Effector memory CD8-positive, alpha-beta T cell (primary cell): ENCODE measurements around the gene ZBTB7C.

Source experiments
- ATAC-seq: fragments of 150-1000 bp; cut with Tn5 transposase; replicated peaks from 2 replicates; pipeline ENCODE4 v1.10.0; 2021; ENCODE audit warnings: mild to moderate bottlenecking, moderate library complexity
- DNase-seq, 3 experiments: peaks; one replicate each; pipeline ENCODE4 v3.0.0; 2021
- H3K27ac Mint-ChIP-seq, 2 donors: one replicate each; pipeline ENCODE4 v1.8.0; 2022; ENCODE audit warnings: mild to moderate bottlenecking in 2 of 2, mixed read lengths in 2 of 2, moderate library complexity in 2 of 2
- H3K27me3 Mint-ChIP-seq, 2 donors: one replicate each; pipeline ENCODE4 v1.8.0; 2022; ENCODE audit warnings: mixed read lengths in 2 of 2
- H3K36me3 Mint-ChIP-seq: one replicate; pipeline ENCODE4 v1.8.0; 2022; ENCODE audit warnings: mild to moderate bottlenecking, moderate library complexity, mixed read lengths; ENCODE audit not compliant: insufficient read depth
- H3K4me1 Mint-ChIP-seq, 2 donors: one replicate each; pipeline ENCODE4 v1.8.0; 2022; ENCODE audit warnings: low read depth in 2 of 2, mixed read lengths in 2 of 2
- H3K4me3 Mint-ChIP-seq, 2 donors: one replicate each; pipeline ENCODE4 v1.8.0; 2022; ENCODE audit warnings: mild to moderate bottlenecking in 2 of 2, mixed read lengths in 2 of 2, moderate library complexity in 2 of 2
- H3K9me3 Mint-ChIP-seq, 2 donors: one replicate each; pipeline ENCODE4 v1.8.0; 2022; ENCODE audit warnings: mixed read lengths in 2 of 2

Gene ZBTB7C

DNA sequence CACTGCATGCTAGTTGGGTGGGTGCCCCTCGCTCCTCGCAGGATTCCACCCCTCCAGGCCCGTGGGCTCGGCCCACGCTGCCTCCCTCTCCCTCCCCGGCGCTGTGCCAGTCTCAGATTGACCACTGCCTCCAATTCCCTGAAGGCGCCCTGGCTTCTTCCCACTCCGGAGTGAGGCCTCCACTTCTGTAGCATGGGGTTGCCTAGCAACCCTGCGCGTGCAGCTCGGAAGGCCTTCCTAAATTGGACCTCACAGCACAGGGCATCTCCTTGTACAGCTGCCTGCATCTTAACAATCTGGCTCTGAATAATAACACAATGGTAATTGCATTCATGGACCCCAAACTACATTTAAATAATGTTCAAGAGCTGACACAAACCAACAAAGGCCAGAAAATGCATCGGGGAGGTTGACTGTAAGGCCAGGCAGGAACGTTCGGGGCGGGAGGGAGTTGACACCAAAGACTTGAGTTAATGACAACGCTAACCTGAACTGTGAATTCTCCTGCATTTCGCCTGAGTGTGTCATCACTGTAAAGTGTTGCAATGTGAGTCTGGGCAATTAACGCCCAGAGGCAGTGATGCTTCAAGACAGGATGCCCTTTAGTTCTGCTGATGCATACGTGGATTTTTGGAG, 222.9 kb downstream of the ZBTB7C start:
- DNase-seq = no peak
- H3K4me1 Mint-ChIP-seq = no peaks in the 10 kb centered on the region
- H3K36me3 Mint-ChIP-seq = no peaks in the 10 kb centered on the region
- no peaks in the 10 kb centered on the region for H3K9me3 Mint-ChIP-seq
- H3K4me3 Mint-ChIP-seq = no peak overlapping the region
- no peak overlapping the region for H3K27ac Mint-ChIP-seq
- peaks cover 67 to 97% of the 10 kb centered on the region in 2 donors for H3K27me3 Mint-ChIP-seq
- no peak for ATAC-seq

DNA sequence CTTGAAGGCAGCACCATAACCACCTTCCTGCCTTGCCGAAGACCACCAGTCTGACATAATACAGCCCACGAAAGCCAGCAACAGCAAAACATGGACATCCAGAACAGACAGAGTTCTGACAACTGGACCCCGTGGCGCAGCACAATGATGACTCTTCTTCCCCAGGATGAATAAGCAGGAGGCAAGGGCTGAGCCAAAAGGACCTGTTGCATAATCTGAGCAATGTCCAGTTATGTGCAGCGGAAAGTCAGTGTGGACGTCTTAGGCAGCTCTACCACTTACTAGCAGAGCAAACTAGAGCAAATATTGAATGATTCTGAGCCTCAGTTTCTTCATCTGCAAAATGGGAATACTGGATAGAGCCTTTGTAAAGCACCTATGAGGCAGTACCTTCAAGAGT, 225.1 kb downstream of the ZBTB7C start:
- Mint-ChIP-seq H3K36me3 (no peaks in the 10 kb centered on the region), H3K4me1 (no peaks in the 10 kb centered on the region), H3K9me3 (no peaks in the 10 kb centered on the region), H3K4me3 (no peak overlapping the region), H3K27ac (no peak overlapping the region), H3K27me3 (peaks cover 69 to 79% of the 10 kb centered on the region in 2 donors)
- DNase-seq (no peak), ATAC-seq (no peak)

DNA sequence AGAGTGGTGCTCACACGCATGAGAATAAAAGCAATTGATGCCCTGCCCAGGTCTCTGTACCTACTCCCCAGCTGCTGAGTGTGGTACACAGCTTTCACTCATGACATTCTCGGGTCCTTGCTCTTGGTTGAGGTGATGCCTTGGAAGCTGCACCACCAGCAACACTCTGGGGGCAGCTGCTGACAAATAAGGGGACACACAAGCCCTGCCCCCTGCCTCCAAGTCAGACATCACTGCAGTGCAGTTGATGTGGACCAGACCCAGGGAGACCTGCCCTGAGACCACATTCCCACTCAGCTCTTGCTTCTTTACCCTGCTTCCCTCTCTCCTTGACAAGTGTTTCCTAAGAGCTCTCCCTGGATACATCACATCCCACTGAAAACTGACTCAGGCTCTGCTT, 225.6 kb downstream of the ZBTB7C start:
- no peaks in the 10 kb centered on the region for H3K36me3 Mint-ChIP-seq
- no peak overlapping the region for H3K4me3 Mint-ChIP-seq
- H3K4me1 Mint-ChIP-seq = no peaks in the 10 kb centered on the region
- H3K27ac Mint-ChIP-seq = no peak overlapping the region
- no peak for DNase-seq
- H3K27me3 Mint-ChIP-seq = peaks cover 64 to 78% of the 10 kb centered on the region in 2 donors
- ATAC-seq = no peak
- H3K9me3 Mint-ChIP-seq = no peaks in the 10 kb centered on the region

DNA sequence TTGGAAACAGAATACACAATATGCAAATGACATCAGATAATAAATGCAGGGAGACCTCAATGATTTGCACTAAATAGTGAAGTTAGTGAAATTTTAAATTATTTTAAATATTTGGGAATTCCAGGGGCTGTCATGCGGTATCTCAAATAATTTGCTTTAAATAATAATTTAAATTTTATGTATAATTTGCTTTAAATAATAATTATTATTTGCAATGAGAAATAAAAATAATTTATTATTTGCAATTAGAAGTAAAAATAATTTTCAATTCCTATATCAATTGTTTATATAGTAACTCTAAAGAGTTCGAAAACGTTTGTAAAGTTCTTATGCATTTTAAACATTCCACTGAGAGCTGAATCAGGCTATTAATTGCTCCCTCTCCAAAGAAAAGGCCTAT, 226.4 kb downstream of the ZBTB7C start:
- Mint-ChIP-seq H3K27me3 (peaks cover 57 to 70% of the 10 kb centered on the region in 2 donors), H3K36me3 (no peaks in the 10 kb centered on the region), H3K4me1 (no peaks in the 10 kb centered on the region), H3K27ac (no peak overlapping the region), H3K4me3 (no peak overlapping the region), H3K9me3 (no peaks in the 10 kb centered on the region)
- DNase-seq (no peak), ATAC-seq (no peak)

DNA sequence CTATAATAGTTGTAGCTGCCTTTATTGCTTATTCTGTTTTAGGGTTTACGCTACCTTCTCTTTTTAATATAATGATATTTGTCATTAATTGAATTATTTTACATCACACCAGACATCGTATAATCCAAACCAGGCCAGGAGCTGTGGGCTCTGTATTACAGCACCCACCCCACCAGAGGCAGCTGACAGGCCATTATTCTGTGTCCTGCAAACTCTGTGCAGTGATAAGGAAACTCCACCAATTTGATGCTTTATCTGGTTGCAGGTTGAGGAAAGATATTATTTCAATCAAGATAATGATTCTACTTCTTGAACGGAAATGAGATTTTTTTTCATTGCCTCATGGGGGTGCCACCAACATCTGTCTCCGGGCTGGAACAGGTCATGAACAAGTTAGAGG, 227.3 kb downstream of the ZBTB7C start:
- ATAC-seq (no peak), DNase-seq (no peak)
- no peaks in the 10 kb centered on the region for H3K4me1 Mint-ChIP-seq
- H3K36me3 Mint-ChIP-seq = no peaks in the 10 kb centered on the region
- no peak overlapping the region for H3K4me3 Mint-ChIP-seq
- peaks cover 49 to 61% of the 10 kb centered on the region in 2 donors for H3K27me3 Mint-ChIP-seq
- no peaks in the 10 kb centered on the region for H3K9me3 Mint-ChIP-seq
- H3K27ac Mint-ChIP-seq = no peak overlapping the region

DNA sequence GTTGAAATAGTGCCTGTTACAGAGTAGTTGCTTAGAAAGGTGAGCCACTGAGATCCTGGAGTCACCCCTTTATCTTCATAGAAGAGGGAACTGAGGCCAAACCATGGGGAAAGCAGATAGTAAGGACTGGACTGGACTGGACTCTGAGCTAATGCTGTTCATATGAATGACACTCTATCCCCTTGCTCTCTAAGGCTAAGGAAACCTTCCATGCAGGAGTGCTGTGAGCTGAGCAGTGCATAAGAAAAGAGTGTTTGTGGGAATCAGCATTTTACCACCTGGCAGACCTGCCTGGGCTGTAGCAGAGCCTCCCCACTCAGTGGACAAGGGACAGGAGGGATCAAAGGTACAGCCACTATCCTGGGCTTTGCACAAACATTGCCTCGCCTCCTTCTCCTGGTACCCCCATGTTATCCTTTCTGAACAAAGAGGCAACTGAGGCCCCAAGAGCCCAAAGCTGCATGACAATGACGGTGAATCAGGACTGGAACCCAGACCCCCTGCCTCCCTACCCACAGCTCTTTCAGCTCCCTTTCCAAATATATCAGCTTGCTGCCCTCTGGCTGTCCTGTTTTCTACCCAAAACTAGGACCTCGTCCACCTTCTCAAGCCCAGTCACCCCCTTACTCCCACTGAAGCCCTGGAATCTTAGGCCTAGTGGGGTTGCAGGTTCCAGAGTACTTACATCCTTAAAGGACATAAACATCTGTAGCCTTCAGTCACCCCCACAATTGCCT, 227.9 kb downstream of the ZBTB7C start:
- DNase-seq (no peak), ATAC-seq (no peak)
- H3K36me3 Mint-ChIP-seq = no peaks in the 10 kb centered on the region
- H3K9me3 Mint-ChIP-seq = no peaks in the 10 kb centered on the region
- no peak overlapping the region for H3K4me3 Mint-ChIP-seq
- H3K27ac Mint-ChIP-seq = no peak overlapping the region
- H3K4me1 Mint-ChIP-seq = no peaks in the 10 kb centered on the region
- peaks cover 43 to 55% of the 10 kb centered on the region in 2 donors for H3K27me3 Mint-ChIP-seq

DNA sequence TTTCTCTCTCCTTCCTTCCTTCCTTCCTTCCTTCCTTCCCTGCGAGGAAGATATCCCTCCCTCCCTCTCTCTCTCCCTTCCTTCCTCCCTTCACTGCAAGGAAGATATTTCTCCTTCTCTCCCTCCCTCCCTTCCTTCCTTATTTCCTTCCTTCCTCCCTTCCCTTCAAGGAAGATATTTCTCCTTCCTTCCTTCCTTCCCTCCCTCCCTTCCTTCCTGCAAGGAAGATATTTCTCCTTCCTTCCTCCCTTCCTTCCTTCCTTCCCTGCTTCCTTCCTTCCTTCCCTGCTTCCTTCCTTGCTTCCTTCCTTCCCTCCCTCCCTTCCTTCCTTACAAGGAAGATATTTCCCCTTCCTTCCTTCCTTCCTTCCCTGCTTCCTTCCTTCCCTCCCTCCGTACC, 229.5 kb downstream of the ZBTB7C start:
- H3K4me1 Mint-ChIP-seq = no peaks in the 10 kb centered on the region
- no peak overlapping the region for H3K27ac Mint-ChIP-seq
- no peaks in the 10 kb centered on the region for H3K36me3 Mint-ChIP-seq
- H3K4me3 Mint-ChIP-seq = no peak overlapping the region
- H3K9me3 Mint-ChIP-seq = no peaks in the 10 kb centered on the region
- DNase-seq (no peak), ATAC-seq (no peak)
- peaks cover 29 to 39% of the 10 kb centered on the region in 2 donors for H3K27me3 Mint-ChIP-seq

DNA sequence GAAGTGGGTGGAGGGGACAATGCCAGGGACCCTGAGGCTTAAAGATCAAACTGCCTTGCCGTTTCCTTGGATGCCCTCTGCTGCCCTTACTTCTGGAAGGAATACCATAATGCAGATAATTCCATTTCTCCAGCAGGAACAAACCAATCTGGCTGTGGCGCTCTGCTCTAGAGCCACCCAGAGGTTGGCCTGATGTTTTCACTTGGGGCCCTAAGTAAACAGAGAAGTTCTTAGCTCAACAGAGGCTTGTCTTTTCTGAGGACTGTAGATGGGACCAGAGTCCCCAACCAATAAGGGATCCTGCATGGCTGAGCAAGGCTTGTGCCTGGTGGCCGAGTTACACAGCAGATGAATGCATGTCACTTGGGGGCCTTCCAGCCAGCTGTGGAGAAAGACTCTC, 230.2 kb downstream of the ZBTB7C start:
- H3K9me3 Mint-ChIP-seq = no peaks in the 10 kb centered on the region
- no peak overlapping the region for H3K4me3 Mint-ChIP-seq
- H3K4me1 Mint-ChIP-seq = no peaks in the 10 kb centered on the region
- DNase-seq (no peak), ATAC-seq (no peak)
- no peak overlapping the region for H3K27ac Mint-ChIP-seq
- peaks cover 24 to 35% of the 10 kb centered on the region in 2 donors for H3K27me3 Mint-ChIP-seq
- no peaks in the 10 kb centered on the region for H3K36me3 Mint-ChIP-seq

DNA sequence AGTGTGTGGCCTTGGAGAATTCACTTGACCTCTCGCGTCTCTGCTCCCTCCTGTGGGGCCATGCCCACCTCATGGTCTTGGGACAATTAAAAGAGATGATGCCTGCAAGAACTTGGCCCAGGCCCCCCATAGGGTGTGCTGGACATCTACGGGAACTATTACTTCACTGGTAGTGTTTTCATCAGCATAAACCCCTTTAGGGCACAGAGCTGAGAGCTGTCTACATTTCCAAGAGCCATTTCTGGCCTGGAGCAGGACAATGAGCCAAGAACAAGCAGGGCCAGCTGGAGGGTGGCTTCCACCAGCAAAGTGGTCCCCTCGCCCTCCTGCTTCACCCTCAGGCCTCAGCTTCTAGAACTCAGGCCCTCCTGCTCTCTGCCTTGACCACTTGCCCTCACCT, 232.3 kb downstream of the ZBTB7C start:
- no peak for ATAC-seq

DNA sequence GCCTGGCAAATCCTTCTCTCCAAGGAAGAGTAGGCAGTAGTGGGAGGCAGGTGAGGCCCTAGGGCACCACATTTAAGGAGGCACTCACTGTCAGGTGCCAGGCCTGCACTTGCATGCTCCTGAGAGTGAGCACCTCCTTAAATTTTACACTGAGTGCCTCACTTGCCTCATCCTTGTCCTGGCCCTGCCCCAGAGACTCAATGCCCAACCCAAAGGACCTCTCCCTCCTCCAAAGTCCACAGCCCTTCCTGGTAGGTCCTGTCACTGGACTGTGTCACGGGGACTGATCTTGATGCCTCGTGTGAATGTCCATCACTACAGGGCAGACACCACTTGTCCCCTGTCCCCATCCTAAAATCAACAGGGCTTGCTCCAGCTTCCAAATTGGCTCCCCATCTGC, 235.6 kb downstream of the ZBTB7C start:
- H3K4me1 Mint-ChIP-seq = no peaks in the 10 kb centered on the region
- no peak overlapping the region for H3K4me3 Mint-ChIP-seq
- H3K9me3 Mint-ChIP-seq = no peaks in the 10 kb centered on the region
- ATAC-seq (no peak), DNase-seq (no peak)
- H3K27ac Mint-ChIP-seq = no peak overlapping the region
- peaks cover 5 to 26% of the 10 kb centered on the region in 2 donors for H3K27me3 Mint-ChIP-seq
- no peaks in the 10 kb centered on the region for H3K36me3 Mint-ChIP-seq

More for the DNA sequence above, 232.3 kb downstream of the ZBTB7C start:
- DNase-seq = no peak
- Mint-ChIP-seq H3K27ac (no peak overlapping the region), H3K4me3 (no peak overlapping the region), H3K4me1 (no peaks in the 10 kb centered on the region), H3K9me3 (no peaks in the 10 kb centered on the region), H3K27me3 (peaks cover 16 to 29% of the 10 kb centered on the region in 2 donors), H3K36me3 (no peaks in the 10 kb centered on the region)

DNA sequence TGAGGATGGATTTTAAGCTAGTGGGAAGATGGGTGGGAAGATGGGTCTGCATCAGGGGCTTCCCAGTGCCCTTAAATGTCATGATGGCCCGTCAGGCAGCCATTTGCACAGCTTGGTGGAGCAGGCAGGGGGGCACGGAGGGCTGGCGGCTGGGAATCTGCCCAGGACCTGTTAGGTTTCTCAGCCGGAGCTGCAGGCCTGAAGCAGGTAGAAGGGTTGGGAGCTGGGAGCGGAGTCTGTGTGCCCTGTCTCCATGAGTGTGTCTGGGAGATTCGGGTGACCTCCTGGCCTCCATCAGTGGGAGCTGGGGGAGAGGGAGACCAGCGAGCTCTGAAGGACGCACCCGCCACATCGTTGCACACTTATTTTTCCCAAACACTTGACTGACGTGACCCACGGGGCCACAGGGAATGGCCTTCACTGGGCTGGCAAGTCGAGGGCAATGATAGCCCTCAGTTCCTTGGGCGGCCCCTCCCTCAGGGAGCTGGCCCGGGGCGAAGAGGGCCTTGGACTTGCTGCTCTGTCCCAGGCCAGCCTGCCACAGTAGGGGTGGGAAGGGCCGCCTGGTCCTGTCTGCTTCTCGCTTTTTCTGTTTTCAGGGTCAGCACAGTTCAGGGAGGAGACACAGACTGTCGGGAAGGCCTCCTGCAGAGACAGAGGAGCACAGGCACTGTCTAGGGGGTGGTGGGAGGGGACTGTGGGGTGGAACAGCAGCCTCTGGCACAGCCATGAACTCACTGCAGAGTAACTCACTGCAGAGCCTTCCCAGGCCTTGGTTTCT, 236.8 kb downstream of the ZBTB7C start:
- Mint-ChIP-seq H3K27ac (no peak overlapping the region), H3K4me3 (no peak overlapping the region), H3K36me3 (no peaks in the 10 kb centered on the region), H3K9me3 (no peaks in the 10 kb centered on the region), H3K27me3 (peaks cover 5 to 32% of the 10 kb centered on the region in 2 donors), H3K4me1 (no peaks in the 10 kb centered on the region)
- ATAC-seq (no peak), DNase-seq (no peak)

DNA sequence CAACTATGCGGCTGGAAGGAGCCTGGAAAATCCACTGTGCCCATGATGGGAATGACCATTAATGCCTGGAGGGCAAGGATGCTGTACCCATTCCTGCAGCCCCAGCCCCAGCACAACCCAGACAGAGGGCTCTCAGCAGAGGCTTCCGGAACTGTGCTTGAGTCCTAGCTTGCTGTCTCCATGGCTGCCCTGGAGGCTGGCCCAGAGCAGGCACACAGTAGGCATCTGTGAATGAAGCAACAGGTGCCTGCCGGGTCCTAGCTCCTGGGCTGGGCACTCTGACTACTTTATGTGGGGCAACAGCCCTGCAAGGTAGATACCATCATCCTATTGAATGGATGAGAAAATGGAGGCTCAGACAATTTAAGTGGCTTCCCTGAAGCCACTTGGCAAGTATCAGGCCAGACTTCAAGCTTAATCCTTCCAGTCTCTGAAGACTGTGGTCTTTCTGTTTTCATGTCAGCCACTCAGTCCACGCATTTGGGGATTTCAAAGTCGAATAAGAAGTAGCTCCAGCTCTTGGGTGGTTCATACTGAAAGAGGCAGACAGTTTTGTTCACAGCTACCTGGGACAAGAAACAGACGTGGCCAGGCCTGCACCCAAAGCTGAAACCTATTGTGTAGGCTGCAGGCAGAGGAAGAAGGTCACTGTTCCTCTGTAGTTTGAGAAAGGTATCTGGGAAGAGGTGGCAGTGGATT, 237.5 kb downstream of the ZBTB7C start:
- ATAC-seq (no peak), DNase-seq (no peak)
- Mint-ChIP-seq H3K9me3 (no peaks in the 10 kb centered on the region), H3K4me3 (no peak overlapping the region), H3K4me1 (peaks cover 0 to 5% of the 10 kb centered on the region in 2 donors), H3K36me3 (no peaks in the 10 kb centered on the region), H3K27ac (no peak overlapping the region), H3K27me3 (peaks cover 9 to 38% of the 10 kb centered on the region in 2 donors)

DNA sequence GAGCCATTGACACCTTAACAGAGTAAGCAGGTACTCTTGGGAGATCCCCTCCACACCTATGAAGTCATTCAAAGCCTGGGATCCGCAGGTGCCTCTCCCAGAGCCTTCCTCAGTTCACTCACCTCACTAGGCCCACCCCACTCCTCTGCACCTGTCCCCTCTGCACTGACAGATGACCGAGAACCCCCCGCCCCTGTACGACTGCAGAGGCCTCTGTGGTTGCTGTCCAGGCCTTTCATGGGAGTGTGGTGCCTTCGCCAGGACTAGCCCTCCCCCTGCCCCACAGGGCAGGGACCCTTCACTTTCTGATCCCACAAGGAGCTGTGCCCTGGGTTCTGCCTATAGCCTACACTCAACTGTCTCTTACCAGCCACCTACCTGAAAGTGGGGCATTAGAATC, 238.5 kb downstream of the ZBTB7C start:
- ATAC-seq (no peak), DNase-seq (no peak)
- Mint-ChIP-seq H3K27me3 (peaks cover 9 to 38% of the 10 kb centered on the region in 2 donors), H3K27ac (no peak overlapping the region), H3K9me3 (no peaks in the 10 kb centered on the region), H3K36me3 (no peaks in the 10 kb centered on the region), H3K4me3 (no peak overlapping the region), H3K4me1 (peaks cover 0 to 5% of the 10 kb centered on the region in 2 donors)
